ENCODE data around the gene ITGAX.

DNA sequence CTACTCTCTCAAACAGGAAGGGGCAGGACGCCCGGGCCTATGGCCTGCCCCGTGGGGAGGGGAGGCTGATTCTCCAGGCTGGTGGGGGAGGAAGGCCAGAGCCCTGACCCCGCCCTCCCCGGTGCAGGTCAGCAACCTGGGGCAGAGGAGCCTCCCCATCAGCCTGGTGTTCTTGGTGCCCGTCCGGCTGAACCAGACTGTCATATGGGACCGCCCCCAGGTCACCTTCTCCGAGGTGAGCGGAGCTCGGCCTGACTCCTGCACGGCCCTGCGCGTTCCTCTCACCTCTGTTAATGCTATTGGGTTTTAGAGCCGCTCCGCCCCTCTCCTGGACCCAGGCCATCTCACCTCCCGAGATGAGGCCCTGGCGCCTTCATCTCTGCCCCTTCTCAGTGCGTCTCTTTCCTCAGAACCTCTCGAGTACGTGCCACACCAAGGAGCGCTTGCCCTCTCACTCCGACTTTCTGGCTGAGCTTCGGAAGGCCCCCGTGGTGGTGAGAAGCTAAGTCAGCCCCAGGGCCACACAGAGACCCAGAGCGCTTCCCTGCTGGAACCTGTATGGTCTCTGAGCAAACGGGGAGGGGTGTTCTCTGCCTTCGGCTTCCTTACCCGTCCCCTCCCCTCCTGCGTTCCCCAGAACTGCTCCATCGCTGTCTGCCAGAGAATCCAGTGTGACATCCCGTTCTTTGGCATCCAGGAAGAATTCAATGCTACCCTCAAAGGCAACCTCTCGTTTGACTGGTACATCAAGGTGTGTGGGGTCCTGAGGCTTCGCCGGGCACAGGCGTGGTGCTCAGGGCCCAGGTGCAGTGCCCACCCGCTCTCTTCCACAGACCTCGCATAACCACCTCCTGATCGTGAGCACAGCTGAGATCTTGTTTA lies 25.1 kb upstream of the ITGAX start:
- no peak for TF ChIP-seq POLR2A (IDR thresholded peaks at IDR 0.05)
- no peak for TF ChIP-seq CTCF (IDR thresholded peaks at IDR 0.05)
- no peak for TF ChIP-seq EP300 (IDR thresholded peaks at IDR 0.05)

All from suprapubic skin (tissue), 3 donors.